CMK (cell line): ENCODE data around the gene TTC28.
A peak's percentile ranks its signal among the peaks of the same experiment; 100 is the strongest.

Source experiments
- DNase-seq: peaks from one replicate; pipeline ENCODE4 v3.0.0-alpha.2; 2010; ENCODE audit warnings: low read depth

The TTC28 gene

GRCh38 chr22:28002181-28002700 lies 677.4 kb downstream of the TTC28 start:
- no peak for DNase-seq

- no peak for DNase-seq
Observed at GRCh38 chr22:28001171-28001835, 678.3 kb downstream of the TTC28 start.

- no peak for DNase-seq
Observed at GRCh38 chr22:28000361-28000760, 679.3 kb downstream of the TTC28 start.

GRCh38 chr22:27999876-28000275 lies 679.8 kb downstream of the TTC28 start:
- DNase-seq: no peak

GRCh38 chr22:27998511-27999410 lies 680.9 kb downstream of the TTC28 start:
- DNase-seq: no peak

- DNase-seq: no peak
Observed at GRCh38 chr22:27997538-27997937, 682.1 kb downstream of the TTC28 start.

- no peak for DNase-seq
Observed at GRCh38 chr22:27996981-27997380, 682.7 kb downstream of the TTC28 start.

- no peak for DNase-seq
Observed at GRCh38 chr22:27996529-27996925, 683.1 kb downstream of the TTC28 start.

- DNase-seq: no peak
Observed at GRCh38 chr22:27995801-27996528, 683.7 kb downstream of the TTC28 start.

- DNase-seq: no peak
Observed at GRCh38 chr22:27994481-27995331, 684.9 kb downstream of the TTC28 start.

- DNase-seq: no peak
Observed at GRCh38 chr22:27993774-27994350, 685.8 kb downstream of the TTC28 start.

GRCh38 chr22:27993201-27993635 lies 686.4 kb downstream of the TTC28 start:
- DNase-seq: no peak

GRCh38 chr22:27992294-27993165 lies 687.1 kb downstream of the TTC28 start:
- no peak for DNase-seq

GRCh38 chr22:27991586-27992293 lies 687.9 kb downstream of the TTC28 start:
- DNase-seq: no peak

GRCh38 chr22:27990879-27991278 lies 688.8 kb downstream of the TTC28 start:
- DNase-seq: peak; percentile 27

- peak; percentile 26 for DNase-seq
Observed at GRCh38 chr22:27990451-27990840, 689.2 kb downstream of the TTC28 start.

- DNase-seq: no peak
Observed at GRCh38 chr22:27989758-27990450, 689.7 kb downstream of the TTC28 start.

- DNase-seq: no peak
Observed at GRCh38 chr22:27988704-27989103, 690.9 kb downstream of the TTC28 start.

GRCh38 chr22:27987557-27987956 lies 692.1 kb downstream of the TTC28 start:
- DNase-seq: peak; percentile 31
